A673 (cell line): ENCODE measurements around the gene ATP5F1B.

ENCODE experiments used
- EZH2 ChIP-seq: fragments of 200-600 bp; sonication (generic); IDR thresholded peaks from 2 replicates; pipeline ENCODE4 v1.6.1; 2017; ENCODE audit warnings: borderline replicate concordance, low read depth, mild to moderate bottlenecking, mixed read lengths, antibody characterized with exemption, low read length; ENCODE audit not compliant: poor library complexity, severe bottlenecking
- TF ChIP-seq, protein P1 (sequence below): fragments of 300-800, 200-600 bp; sonication (generic); conservative IDR thresholded peaks from 2 replicates; pipeline ENCODE4 v1.5.1; 2017; ENCODE audit warnings: low read depth, mild to moderate bottlenecking, antibody characterized with exemption, low read length, moderate library complexity, mixed read lengths

DNA sequence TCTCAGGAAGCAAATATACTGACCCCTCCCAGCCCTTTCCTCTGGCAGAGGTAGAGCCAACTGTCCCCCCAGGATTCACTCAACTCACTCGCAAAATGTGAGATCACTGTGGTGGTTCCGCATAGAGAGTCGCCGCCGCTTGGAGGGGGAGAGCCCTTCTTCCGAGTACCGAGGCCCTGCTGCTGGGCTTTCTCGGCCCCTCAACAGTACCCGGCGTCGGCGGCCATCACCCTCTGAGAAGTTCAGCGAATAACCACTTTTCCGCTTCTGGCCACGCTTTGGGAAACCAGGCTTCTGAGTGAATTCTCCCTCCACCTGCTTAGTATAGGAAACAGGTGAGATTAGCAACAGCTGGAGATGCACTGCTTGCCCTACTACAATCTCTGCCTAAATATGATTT is 46.7 kb downstream of the ATP5F1B start:
- TF ChIP-seq EZH2, result no peak
- TF ChIP-seq, protein P1, sequence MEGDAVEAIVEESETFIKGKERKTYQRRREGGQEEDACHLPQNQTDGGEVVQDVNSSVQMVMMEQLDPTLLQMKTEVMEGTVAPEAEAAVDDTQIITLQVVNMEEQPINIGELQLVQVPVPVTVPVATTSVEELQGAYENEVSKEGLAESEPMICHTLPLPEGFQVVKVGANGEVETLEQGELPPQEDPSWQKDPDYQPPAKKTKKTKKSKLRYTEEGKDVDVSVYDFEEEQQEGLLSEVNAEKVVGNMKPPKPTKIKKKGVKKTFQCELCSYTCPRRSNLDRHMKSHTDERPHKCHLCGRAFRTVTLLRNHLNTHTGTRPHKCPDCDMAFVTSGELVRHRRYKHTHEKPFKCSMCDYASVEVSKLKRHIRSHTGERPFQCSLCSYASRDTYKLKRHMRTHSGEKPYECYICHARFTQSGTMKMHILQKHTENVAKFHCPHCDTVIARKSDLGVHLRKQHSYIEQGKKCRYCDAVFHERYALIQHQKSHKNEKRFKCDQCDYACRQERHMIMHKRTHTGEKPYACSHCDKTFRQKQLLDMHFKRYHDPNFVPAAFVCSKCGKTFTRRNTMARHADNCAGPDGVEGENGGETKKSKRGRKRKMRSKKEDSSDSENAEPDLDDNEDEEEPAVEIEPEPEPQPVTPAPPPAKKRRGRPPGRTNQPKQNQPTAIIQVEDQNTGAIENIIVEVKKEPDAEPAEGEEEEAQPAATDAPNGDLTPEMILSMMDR, result no peak
